HG03558 (cell line): ENCODE data around the gene PNLIPRP1.

Source experiments
- ATAC-seq: cut with Tn5 transposase; IDR thresholded peaks from one replicate; pipeline ENCODE4 v1.9.1; 2021; ENCODE audit warnings: moderate number of reproducible peaks; ENCODE audit not compliant: unreplicated experiment; ENCODE audit errors: extremely low read depth

The PNLIPRP1 gene

DNA sequence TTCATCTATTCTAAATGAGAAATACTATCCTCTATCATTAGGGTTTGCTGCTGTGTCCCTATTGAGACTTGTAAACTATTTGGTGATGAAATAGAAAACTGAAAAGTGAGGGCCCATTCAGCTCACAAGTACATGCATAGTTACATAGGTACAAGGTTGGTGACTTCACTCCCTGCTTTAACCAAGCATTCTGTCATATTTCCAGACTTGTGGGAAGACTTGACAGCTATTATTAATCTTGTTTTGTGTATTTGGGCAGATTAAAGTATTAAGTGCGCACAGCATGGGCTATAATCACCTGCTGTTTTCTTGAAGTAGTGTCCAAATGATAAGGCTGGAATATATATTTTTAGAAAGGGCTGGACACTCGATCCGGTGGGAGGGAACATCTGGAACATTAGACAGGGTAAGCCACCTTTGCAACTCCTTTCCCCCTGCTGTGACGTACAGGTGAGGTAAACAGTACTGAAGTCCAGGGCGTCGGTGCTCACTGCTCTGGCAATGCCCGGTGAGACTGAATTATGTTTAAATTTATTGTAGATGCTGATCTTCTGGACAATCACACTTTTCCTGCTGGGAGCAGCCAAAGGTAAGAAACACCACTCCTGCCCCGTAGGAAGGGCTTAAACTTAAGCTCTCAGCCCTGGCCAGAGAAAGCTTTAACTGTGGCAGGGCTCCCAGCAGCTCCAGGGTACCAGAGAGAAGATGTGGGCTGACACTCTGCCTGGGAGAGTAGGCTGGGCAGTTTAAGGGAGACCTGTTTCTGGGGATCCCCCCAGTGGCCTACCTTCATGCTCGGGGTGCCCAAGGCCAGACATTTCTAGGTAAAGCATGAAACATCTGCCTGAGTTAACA is at the start of gene PNLIPRP1:
Gene PNLIPRP1 (plus strand): TSS at position 370 of the 855 bp plus-strand sequence. CDS start 171 bp downstream, at position 541.
- ATAC-seq: no peak

DNA sequence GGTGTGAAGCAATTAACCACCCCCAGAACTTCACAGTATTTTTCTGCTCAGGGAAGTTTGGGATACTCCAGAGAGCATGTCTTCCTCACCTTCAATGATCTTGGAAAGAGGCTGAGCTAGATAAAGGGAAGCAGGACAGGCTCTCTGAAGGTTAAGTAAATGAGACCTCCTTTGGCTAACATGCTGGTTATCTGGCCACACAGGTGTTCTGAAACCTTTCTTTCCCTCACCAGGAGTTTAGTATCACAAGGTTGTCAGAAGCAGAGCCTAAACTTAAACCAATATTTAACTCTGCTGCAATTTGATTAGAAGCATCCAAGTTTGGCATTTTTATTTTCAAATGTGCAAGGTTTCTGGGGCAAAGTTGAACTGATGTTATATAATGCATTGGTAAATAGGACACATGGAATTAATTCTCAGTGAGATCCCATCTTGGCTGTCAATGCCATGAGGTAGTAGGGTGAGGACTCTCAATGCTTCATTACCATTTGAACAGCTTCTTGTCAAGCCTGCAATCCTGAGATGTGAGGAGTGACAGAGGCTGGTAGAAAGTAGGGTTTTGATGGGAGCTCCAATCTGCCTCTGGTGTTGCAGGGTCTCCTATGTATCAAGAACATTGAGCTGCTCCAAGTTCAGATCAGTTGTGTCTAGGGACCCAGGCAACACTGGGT is 48.6 kb upstream of the PNLIPRP1 start:
- no peak for ATAC-seq

GRCh38 chr10:116545122-116545521 is 45.6 kb upstream of the PNLIPRP1 start:
- ATAC-seq: no peak

DNA sequence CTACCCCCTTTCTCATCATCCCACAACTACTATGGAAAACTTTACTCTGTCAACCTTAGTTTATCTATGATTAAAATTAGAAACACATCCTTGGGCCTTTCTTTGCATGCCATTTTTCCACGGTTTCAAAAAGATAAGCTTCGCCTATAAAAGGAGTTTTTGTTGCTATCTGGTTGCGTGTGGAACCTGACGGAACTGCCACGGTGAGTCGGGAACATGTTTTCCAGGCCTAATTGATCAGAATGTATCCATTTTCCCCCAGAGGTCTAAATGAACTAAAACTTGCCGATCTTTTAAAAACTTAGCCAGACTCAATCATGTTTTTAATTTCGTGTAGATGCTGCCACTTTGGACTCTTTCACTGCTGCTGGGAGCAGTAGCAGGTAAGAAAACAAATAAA is 45.0 kb upstream of the PNLIPRP1 start, which contains the start of gene PNLIP:
Gene PNLIP (plus strand): TSS at position 176 of the 400 bp plus-strand sequence. CDS start 162 bp downstream, at position 338.
- ATAC-seq: no peak

DNA sequence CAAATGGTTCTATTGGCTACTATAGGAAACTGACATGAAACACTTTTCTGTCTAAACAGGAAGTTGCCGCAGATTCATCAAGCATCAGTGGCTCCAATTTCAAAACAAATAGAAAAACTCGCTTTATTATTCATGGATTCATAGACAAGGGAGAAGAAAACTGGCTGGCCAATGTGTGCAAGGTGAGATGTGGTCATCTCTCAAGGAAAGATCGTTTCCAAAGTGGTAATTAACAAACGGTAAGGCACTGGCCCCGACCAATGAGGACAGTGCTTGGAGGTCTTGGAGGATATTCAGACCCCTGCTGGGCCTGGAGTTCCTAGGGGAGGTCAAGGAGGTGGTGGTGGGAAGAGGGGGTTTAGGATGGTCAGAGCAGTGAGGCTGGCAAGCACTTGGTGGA is 42.5 kb upstream of the PNLIPRP1 start:
- ATAC-seq: no peak

DNA sequence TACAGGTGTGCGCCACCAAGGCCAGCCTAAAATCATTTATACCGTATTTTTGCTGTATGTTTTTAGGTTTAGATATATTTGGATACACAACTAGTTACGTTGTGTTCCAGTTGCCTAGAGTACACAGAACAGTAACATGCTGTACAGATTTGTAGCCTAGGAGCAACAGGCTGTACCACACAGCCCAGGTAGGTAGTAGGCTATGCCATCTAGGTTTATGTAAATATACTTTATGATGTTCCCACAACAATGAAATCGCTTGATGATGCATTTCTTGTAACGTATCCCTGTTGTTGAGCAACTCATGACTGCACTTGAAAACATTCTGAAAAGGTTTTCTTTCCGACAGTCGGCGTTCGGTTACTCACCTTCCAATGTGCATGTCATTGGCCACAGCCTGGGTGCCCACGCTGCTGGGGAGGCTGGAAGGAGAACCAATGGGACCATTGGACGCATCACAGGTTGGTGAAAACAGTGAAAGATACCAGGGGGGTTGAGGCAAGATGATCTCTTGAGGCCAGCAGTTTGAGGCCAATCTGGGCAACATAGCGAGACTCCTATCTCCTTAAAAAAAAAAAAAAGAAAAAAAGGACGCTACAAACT is 37.3 kb upstream of the PNLIPRP1 start:
- no peak for ATAC-seq

- ATAC-seq: no peak
Measured at GRCh38 chr10:116554628-116555027, 36.1 kb upstream of the PNLIPRP1 start.

GRCh38 chr10:116555880-116556279 is 34.9 kb upstream of the PNLIPRP1 start:
- no peak for ATAC-seq

GRCh38 chr10:116557305-116557880 is 33.4 kb upstream of the PNLIPRP1 start:
- ATAC-seq: no peak

DNA sequence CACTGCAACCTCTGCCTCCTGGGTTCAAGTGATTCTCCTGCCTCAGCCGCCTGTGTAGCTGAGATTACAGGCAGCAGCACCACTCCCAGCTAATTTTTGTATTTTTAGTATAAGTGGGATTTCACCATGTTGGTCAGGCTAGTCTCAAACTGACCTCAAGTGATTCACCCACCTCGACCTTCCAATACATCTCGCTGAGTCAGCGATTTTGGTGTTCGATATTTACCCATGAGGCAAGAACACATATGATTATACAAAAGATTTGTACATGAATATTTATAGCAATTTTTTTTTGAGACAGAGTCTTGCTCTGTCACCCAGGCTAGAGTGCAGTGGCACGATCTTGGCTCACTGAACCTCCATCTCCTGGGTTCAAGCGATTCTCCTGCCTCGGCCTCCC is 25.2 kb upstream of the PNLIPRP1 start:
- ATAC-seq: no peak

- no peak for ATAC-seq
Measured at GRCh38 chr10:116566932-116567331, 23.8 kb upstream of the PNLIPRP1 start.

- ATAC-seq: no peak
Measured at GRCh38 chr10:116567335-116567734, 23.4 kb upstream of the PNLIPRP1 start.

DNA sequence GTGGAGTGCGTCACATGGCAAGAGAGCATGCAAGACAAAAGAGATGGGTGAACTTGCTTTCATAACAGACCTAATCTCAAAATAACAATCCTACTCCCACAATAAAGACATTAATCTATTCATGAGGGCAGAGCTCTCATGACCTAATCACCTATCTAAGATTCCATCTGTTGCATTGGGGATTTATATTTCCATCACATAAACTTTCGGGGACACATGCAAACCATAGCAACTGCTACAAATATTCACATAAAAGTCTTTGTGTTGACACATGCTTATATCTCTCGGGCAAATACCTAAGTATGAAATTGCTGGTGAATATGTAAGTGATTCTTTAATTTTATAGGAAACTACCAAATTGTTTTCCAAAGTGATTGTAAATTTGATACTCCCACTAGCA is 16.0 kb upstream of the PNLIPRP1 start:
- ATAC-seq: no peak

DNA sequence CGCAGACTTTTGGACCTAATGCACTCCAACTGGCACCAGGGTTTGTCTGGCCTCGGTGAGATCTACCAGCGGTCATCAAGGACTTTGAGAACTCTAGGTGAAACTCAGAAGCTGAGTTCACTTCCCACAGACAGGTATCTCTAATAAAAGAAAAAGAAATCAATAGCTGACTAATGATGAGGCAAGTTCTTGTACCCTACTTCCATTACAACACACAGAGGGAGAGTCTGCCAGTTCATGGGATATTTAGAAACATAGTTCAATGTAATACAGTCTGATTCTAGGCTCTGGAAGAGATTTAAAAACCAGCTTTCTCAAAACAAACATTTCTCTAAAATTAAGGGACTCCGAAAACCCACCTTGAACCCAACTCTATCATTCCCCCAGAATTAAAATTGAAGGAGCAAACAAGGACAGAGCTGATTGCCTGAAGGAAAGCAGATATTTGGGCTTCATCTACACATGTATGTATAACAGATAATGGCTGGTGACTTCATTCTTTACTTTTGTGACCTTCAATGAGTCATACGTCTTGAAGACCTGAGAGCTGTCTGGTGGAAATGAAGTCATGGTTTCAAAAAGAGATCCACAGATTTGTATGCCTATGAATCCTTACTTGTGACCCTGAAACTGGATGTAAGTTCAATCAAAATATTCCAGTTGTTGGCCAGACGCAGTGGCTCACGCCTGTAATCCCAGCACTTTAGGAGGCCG is 2.7 kb upstream of the PNLIPRP1 start:
- no peak for ATAC-seq

DNA sequence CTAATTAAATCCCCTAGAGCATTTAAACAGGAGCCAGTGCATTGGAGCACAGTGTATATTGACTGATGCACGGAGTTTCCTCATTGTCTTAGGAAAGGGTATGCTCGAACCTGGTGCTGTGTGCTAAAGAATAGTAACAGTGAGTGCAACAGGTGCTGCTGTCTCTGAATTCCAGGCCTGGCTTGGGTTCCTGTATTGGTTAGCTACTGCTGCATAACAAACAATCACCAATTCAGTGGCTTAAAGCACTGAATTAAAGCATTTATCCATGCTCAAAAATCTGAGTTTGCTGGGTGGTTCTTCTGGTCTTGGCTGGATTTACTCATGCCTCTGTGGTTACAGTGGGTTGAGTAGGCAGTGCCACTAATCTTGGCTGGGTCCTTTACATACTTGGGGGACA is 1.8 kb upstream of the PNLIPRP1 start:
- ATAC-seq: no peak

GRCh38 chr10:116589926-116590325 is 833 bp upstream of the PNLIPRP1 start:
- ATAC-seq: no peak

- ATAC-seq: no peak
Measured at GRCh38 chr10:116593139-116593740, 2.5 kb downstream of the PNLIPRP1 start.

GRCh38 chr10:116594525-116595035 is 3.8 kb downstream of the PNLIPRP1 start:
- no peak for ATAC-seq

- ATAC-seq: no peak
Measured at GRCh38 chr10:116596062-116596461, 5.3 kb downstream of the PNLIPRP1 start.
